RWPE2 (cell line): ENCODE results near the gene CDC42BPB.

ENCODE experiments used
- ATAC-seq: fragments of 200-7000 bp; cut with Tn5 transposase; 3 replicates; pipeline ENCODE4 v1.9.1; 2021; ENCODE audit warnings: low read depth
- DNase-seq: peaks from one replicate; pipeline ENCODE4 v3.0.0-alpha.2; 2020; ENCODE audit warnings: low spot score
- H3K27ac ChIP-seq: fragments of 450-650 bp; 2 replicates; pipeline ENCODE4 v1.5.1; 2017; ENCODE audit warnings: mild to moderate bottlenecking; ENCODE audit not compliant: poor library complexity, severe bottlenecking
- H3K27me3 ChIP-seq: fragments of 250-450 bp; sonication (Bioruptor Pico); 2 replicates; pipeline ENCODE4 v1.5.1; 2021; ENCODE audit warnings: mild to moderate bottlenecking, moderate library complexity; ENCODE audit not compliant: insufficient read depth, poor library complexity, severe bottlenecking
- H3K36me3 ChIP-seq: fragments of 250-450 bp; sonication (Bioruptor Pico); 2 replicates; pipeline ENCODE4 v1.5.1; 2020; ENCODE audit warnings: low read depth, mild to moderate bottlenecking, moderate library complexity
- H3K4me1 ChIP-seq: fragments of 250-450 bp; sonication (Bioruptor Pico); 2 replicates; pipeline ENCODE4 v1.5.1; 2021; ENCODE audit warnings: mild to moderate bottlenecking, moderate library complexity; ENCODE audit not compliant: insufficient read depth, poor library complexity, severe bottlenecking
- H3K4me3 ChIP-seq: fragments of 250-450 bp; sonication (Bioruptor Pico); 2 replicates; pipeline ENCODE4 v1.5.1; 2021; ENCODE audit warnings: mild to moderate bottlenecking, moderate library complexity; ENCODE audit not compliant: severe bottlenecking
- H3K9me3 ChIP-seq: fragments of 250-450 bp; sonication (Bioruptor Pico); 2 replicates; pipeline ENCODE4 v1.5.1; 2021; ENCODE audit warnings: mild to moderate bottlenecking, moderate library complexity; ENCODE audit not compliant: severe bottlenecking
- CTCF ChIP-seq: fragments of 450-650 bp; IDR thresholded peaks from one replicate; pipeline ENCODE4 v1.5.1; 2017; ENCODE audit warnings: mild to moderate bottlenecking, moderate library complexity; ENCODE audit not compliant: poor library complexity, severe bottlenecking

CDC42BPB gene

GRCh38 chr14:102957222-102957621, 100.1 kb downstream of the CDC42BPB start:
- H3K9me3 ChIP-seq = no peaks in the 10 kb centered on the region
- H3K36me3 ChIP-seq = peaks cover 94% of the 10 kb centered on the region
- H3K27me3 ChIP-seq = no peaks in the 10 kb centered on the region
- no peak overlapping the region for H3K4me3 ChIP-seq
- DNase-seq (no peak), ATAC-seq (no peak)
- H3K27ac ChIP-seq = no peak overlapping the region
- H3K4me1 ChIP-seq = no peaks in the 10 kb centered on the region
- no peak for TF ChIP-seq CTCF

GRCh38 chr14:102955636-102956408, 101.5 kb downstream of the CDC42BPB start:
- H3K27me3 ChIP-seq = no peaks in the 10 kb centered on the region
- ATAC-seq = no peak
- H3K27ac ChIP-seq = no peak overlapping the region
- no peak for DNase-seq
- H3K4me1 ChIP-seq = no peaks in the 10 kb centered on the region
- peaks cover 97% of the 10 kb centered on the region for H3K36me3 ChIP-seq
- TF ChIP-seq CTCF = no peak
- no peak overlapping the region for H3K4me3 ChIP-seq
- no peaks in the 10 kb centered on the region for H3K9me3 ChIP-seq

- no peak for TF ChIP-seq CTCF
- no peak overlapping the region for H3K4me3 ChIP-seq
- H3K4me1 ChIP-seq = no peaks in the 10 kb centered on the region
- no peaks in the 10 kb centered on the region for H3K27me3 ChIP-seq
- no peaks in the 10 kb centered on the region for H3K9me3 ChIP-seq
- DNase-seq (no peak), ATAC-seq (no peak)
- H3K36me3 ChIP-seq = peaks cover 97% of the 10 kb centered on the region
- no peak overlapping the region for H3K27ac ChIP-seq
Observed at GRCh38 chr14:102954081-102954789, 103.1 kb downstream of the CDC42BPB start.

- ATAC-seq (no peak), DNase-seq (no peak)
- Histone ChIP-seq H3K27me3 (no peaks in the 10 kb centered on the region), H3K4me1 (no peaks in the 10 kb centered on the region), H3K36me3 (peaks cover 92% of the 10 kb centered on the region), H3K27ac (no peak overlapping the region), H3K4me3 (no peak overlapping the region), H3K9me3 (no peaks in the 10 kb centered on the region)
- TF ChIP-seq CTCF = no peak
Observed at GRCh38 chr14:102953100-102953499, 104.2 kb downstream of the CDC42BPB start.

GRCh38 chr14:102952276-102952675, 105.1 kb downstream of the CDC42BPB start:
- Histone ChIP-seq H3K27me3 (no peaks in the 10 kb centered on the region), H3K4me1 (no peaks in the 10 kb centered on the region), H3K27ac (no peak overlapping the region), H3K36me3 (peaks cover 89% of the 10 kb centered on the region), H3K9me3 (no peaks in the 10 kb centered on the region), H3K4me3 (no peak overlapping the region)
- DNase-seq (no peak), ATAC-seq (no peak)
- TF ChIP-seq CTCF = no peak
